GM23338 (cell line): ENCODE results near the gene CD59. TPM values are rescaled to one million over a fixed set of nuclear protein-coding genes. Genes with fewer than 3 reads are reported as not detected.

Experiments
- ATAC-seq: fragments of 200-7000 bp; cut with Tn5 transposase; 3 replicates; pipeline ENCODE4 v1.9.1; 2020
- DNase-seq: peaks from one replicate; pipeline ENCODE4 v3.0.0-alpha.2; 2015; ENCODE audit warnings: low spot score
- H2AFZ ChIP-seq: fragments of 200-600 bp; sonication (generic); 2 replicates; pipeline ENCODE4 v1.8.0; 2016; ENCODE audit warnings: antibody characterized with exemption, mild to moderate bottlenecking, moderate library complexity
- H3F3A ChIP-seq: fragments of 200-600 bp; sonication (generic); replicated peaks from 2 replicates; pipeline ENCODE4 v1.8.0; 2017; ENCODE audit warnings: antibody characterized with exemption, mixed run types, low read depth
- H3K27ac ChIP-seq: fragments of 200-600 bp; sonication (generic); 2 replicates; pipeline ENCODE4 v1.6.1; 2016; ENCODE audit warnings: low read depth
- H3K27me3 ChIP-seq: fragments of 200-600 bp; sonication (generic); 2 replicates; pipeline ENCODE4 v1.8.0; 2016; ENCODE audit warnings: mild to moderate bottlenecking, mixed run types, moderate library complexity; ENCODE audit not compliant: insufficient read depth
- H3K36me3 ChIP-seq: fragments of 200-600 bp; sonication (generic); 2 replicates; pipeline ENCODE4 v1.8.0; 2016; ENCODE audit warnings: mild to moderate bottlenecking; ENCODE audit not compliant: insufficient read depth
- H3K4me1 ChIP-seq: fragments of 200-600 bp; sonication (generic); 2 replicates; pipeline ENCODE4 v1.8.0; 2016; ENCODE audit warnings: mild to moderate bottlenecking, moderate library complexity; ENCODE audit not compliant: insufficient read depth
- H3K4me2 ChIP-seq: fragments of 200-600 bp; sonication (generic); 2 replicates; pipeline ENCODE4 v1.7.1; 2017; ENCODE audit warnings: mixed run types
- H3K4me3 ChIP-seq: fragments of 200-600 bp; sonication (generic); 2 replicates; pipeline ENCODE4 v1.6.1; 2016; ENCODE audit warnings: mixed run types
- H3K79me2 ChIP-seq: fragments of 200-600 bp; sonication (generic); replicated peaks from 2 replicates; pipeline ENCODE4 v1.8.0; 2017; ENCODE audit warnings: mild to moderate bottlenecking; ENCODE audit not compliant: insufficient read depth
- H3K9me2 ChIP-seq: fragments of 200-600 bp; sonication (generic); 2 replicates; pipeline ENCODE4 v1.8.0; 2017; ENCODE audit not compliant: insufficient read depth
- H4K20me1 ChIP-seq: fragments of 200-600 bp; sonication (generic); replicated peaks from 2 replicates; pipeline ENCODE4 v1.8.0; 2017; ENCODE audit warnings: mild to moderate bottlenecking; ENCODE audit not compliant: insufficient read depth
- H3K27ac Mint-ChIP-seq: 2 replicates; pipeline ENCODE4 v1.8.0; 2020; ENCODE audit warnings: inconsistent platforms, mild to moderate bottlenecking, moderate library complexity, mixed read lengths
- H3K27me3 Mint-ChIP-seq: 3 replicates; pipeline ENCODE4 v1.8.0; 2022; ENCODE audit warnings: low read depth, mild to moderate bottlenecking, moderate library complexity, mixed read lengths, inconsistent platforms; ENCODE audit not compliant: insufficient read depth, poor library complexity
- H3K36me3 Mint-ChIP-seq: 3 replicates; pipeline ENCODE4 v1.8.0; 2021; ENCODE audit warnings: low read depth, mild to moderate bottlenecking, inconsistent platforms, moderate library complexity, mixed read lengths
- H3K4me1 Mint-ChIP-seq: 3 replicates; pipeline ENCODE4 v1.8.0; 2020; ENCODE audit warnings: mild to moderate bottlenecking, inconsistent platforms, mixed read lengths
- H3K4me3 Mint-ChIP-seq: 3 replicates; pipeline ENCODE4 v1.8.0; 2021; ENCODE audit warnings: moderate library complexity, mild to moderate bottlenecking, inconsistent platforms, mixed read lengths
- H3K9me3 Mint-ChIP-seq: 3 replicates; pipeline ENCODE4 v1.8.0; 2020; ENCODE audit warnings: moderate library complexity, mild to moderate bottlenecking, inconsistent platforms, mixed read lengths
- CREB1 ChIP-seq: fragments of 250-450 bp; sonication (Bioruptor Pico); IDR thresholded peaks from 2 replicates; pipeline ENCODE4 v1.5.0; 2020; ENCODE audit warnings: low read depth, mild to moderate bottlenecking, moderate library complexity
- EZH2 ChIP-seq: fragments of 200-600 bp; sonication (generic); IDR thresholded peaks from one replicate; pipeline ENCODE4 v1.8.0; 2017; ENCODE audit warnings: antibody characterized with exemption, mild to moderate bottlenecking, low read depth; ENCODE audit not compliant: unreplicated experiment
- EZH2phosphoT487 ChIP-seq: fragments of 200-600 bp; sonication (generic); IDR thresholded peaks from one replicate; pipeline ENCODE4 v1.8.1; 2018; ENCODE audit warnings: antibody characterized with exemption; ENCODE audit not compliant: unreplicated experiment
- JUNB ChIP-seq: IDR thresholded peaks from one replicate; pipeline ENCODE4 v1.6.1; 2016; ENCODE audit warnings: antibody characterized with exemption; ENCODE audit not compliant: unreplicated experiment
- NANOG ChIP-seq: IDR thresholded peaks from 2 replicates; pipeline ENCODE4 v1.6.1; 2016; ENCODE audit warnings: antibody characterized with exemption, borderline replicate concordance
- POLR2AphosphoS5 ChIP-seq: IDR thresholded peaks from 2 replicates; pipeline ENCODE4 v1.6.1; 2016; ENCODE audit warnings: antibody characterized with exemption, low read depth
- STAT1 ChIP-seq: IDR thresholded peaks from one replicate; pipeline ENCODE4 v1.6.1; 2016; ENCODE audit warnings: antibody characterized with exemption; ENCODE audit not compliant: unreplicated experiment
- ZNF114 ChIP-seq: fragments of 250-450 bp; sonication (Bioruptor Pico); IDR thresholded peaks from 2 replicates; pipeline ENCODE4 v1.5.0; 2020; ENCODE audit warnings: mild to moderate bottlenecking, moderate library complexity
- ZNF331 ChIP-seq: fragments of 250-450 bp; sonication (Bioruptor Pico); IDR thresholded peaks from 2 replicates; pipeline ENCODE4 v1.5.0; 2020; ENCODE audit warnings: low read depth, mild to moderate bottlenecking, moderate library complexity
- polyA plus RNA-seq: library from polyadenylated mRNA; unstranded; fragments of >200 nt; fragmentation: Nextera tagmentation; extraction: Ambion mirVana; gene quantifications from 2 replicates; pipeline ENCODE4 v1.2.1, GENCODE V29; 2016
- total RNA-seq: library from RNA; depleted of rRNA; stranded (reverse); fragments of >200 nt; shearing (Covaris generic); gene quantifications from 2 replicates; pipeline ENCODE4 v1.2.3, GENCODE V29; 2014
- TF ChIP-seq, protein P1 (sequence below): IDR thresholded peaks from one replicate; pipeline ENCODE4 v1.6.1; 2018; ENCODE audit warnings: antibody characterized with exemption; ENCODE audit not compliant: unreplicated experiment
- TF ChIP-seq, protein P2 (sequence below): fragments of 250-450 bp; sonication (Bioruptor Pico); IDR thresholded peaks from 2 replicates; pipeline ENCODE4 v1.5.0; 2020; ENCODE audit warnings: mild to moderate bottlenecking, moderate library complexity
- TF ChIP-seq, protein P3 (sequence below), 2 experiments: fragments of 200-600 bp in 1 of 2; sonication (generic) in 1 of 2; conservative IDR thresholded peaks; 2 replicates each; pipeline versions ENCODE4 v1.5.1 to v1.6.1; 2016 to 2017; ENCODE audit warnings: antibody characterized with exemption in 2 of 2, low read depth in 2 of 2, mild to moderate bottlenecking in 2 of 2, moderate library complexity in 1 of 2
- TF ChIP-seq, protein P4 (sequence below): IDR thresholded peaks from 2 replicates; pipeline ENCODE4 v1.6.1; 2016; ENCODE audit warnings: antibody characterized with exemption

Gene CD59
- total and polyA plus RNA-seq, 2 experiments from 2014 or later: 41.5 to 86.6 TPM

DNA sequence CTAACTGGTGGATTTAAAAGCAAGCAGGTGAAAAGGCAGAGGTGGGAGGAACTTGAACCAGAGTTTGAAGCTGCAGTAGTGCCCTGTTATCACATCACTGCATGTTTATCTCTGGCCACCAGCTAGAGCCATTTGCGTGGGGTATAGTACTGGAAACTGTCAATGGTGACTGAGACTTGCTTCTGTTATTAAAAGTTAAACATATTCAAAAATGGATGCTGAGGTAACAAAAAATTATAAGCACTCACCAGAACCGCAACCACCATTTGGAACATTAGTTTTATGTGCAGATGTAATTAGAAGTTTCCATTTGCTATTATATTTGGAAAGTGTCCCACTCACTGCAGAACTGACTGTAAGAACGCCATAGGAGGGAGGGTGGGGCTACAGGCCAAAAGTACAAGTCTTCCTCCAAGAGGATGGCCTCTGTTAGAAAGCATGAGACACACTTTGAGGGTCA lies 1.2 kb upstream of the CD59 start:
- Mint-ChIP-seq H3K36me3 (no peaks in the 10 kb centered on the region), H3K4me1 (peaks cover 19% of the 10 kb centered on the region), H3K9me3 (no peaks in the 10 kb centered on the region), H3K27me3 (peaks cover 14% of the 10 kb centered on the region), H3K27ac (no peak overlapping the region), H3K4me3 (no peak overlapping the region)
- peak overlapping the region; percentile 98; the same call in 1 of the 2 replicates for H3K4me3 ChIP-seq
- peak overlapping the region; percentile 83 for H2AFZ ChIP-seq
- ATAC-seq (no peak), DNase-seq (no peak)
- peaks cover 21% of the 10 kb centered on the region for H3K4me1 ChIP-seq
- no peaks in the 10 kb centered on the region for H3K9me2 ChIP-seq
- TF ChIP-seq EZH2: no peak
- TF ChIP-seq POLR2AphosphoS5: no peak
- TF ChIP-seq, protein P1, sequence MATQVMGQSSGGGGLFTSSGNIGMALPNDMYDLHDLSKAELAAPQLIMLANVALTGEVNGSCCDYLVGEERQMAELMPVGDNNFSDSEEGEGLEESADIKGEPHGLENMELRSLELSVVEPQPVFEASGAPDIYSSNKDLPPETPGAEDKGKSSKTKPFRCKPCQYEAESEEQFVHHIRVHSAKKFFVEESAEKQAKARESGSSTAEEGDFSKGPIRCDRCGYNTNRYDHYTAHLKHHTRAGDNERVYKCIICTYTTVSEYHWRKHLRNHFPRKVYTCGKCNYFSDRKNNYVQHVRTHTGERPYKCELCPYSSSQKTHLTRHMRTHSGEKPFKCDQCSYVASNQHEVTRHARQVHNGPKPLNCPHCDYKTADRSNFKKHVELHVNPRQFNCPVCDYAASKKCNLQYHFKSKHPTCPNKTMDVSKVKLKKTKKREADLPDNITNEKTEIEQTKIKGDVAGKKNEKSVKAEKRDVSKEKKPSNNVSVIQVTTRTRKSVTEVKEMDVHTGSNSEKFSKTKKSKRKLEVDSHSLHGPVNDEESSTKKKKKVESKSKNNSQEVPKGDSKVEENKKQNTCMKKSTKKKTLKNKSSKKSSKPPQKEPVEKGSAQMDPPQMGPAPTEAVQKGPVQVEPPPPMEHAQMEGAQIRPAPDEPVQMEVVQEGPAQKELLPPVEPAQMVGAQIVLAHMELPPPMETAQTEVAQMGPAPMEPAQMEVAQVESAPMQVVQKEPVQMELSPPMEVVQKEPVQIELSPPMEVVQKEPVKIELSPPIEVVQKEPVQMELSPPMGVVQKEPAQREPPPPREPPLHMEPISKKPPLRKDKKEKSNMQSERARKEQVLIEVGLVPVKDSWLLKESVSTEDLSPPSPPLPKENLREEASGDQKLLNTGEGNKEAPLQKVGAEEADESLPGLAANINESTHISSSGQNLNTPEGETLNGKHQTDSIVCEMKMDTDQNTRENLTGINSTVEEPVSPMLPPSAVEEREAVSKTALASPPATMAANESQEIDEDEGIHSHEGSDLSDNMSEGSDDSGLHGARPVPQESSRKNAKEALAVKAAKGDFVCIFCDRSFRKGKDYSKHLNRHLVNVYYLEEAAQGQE: no peak
- no peak for TF ChIP-seq STAT1
- no peak for TF ChIP-seq CREB1 (CRISPR knock-in tag)
- TF ChIP-seq, protein P2, sequence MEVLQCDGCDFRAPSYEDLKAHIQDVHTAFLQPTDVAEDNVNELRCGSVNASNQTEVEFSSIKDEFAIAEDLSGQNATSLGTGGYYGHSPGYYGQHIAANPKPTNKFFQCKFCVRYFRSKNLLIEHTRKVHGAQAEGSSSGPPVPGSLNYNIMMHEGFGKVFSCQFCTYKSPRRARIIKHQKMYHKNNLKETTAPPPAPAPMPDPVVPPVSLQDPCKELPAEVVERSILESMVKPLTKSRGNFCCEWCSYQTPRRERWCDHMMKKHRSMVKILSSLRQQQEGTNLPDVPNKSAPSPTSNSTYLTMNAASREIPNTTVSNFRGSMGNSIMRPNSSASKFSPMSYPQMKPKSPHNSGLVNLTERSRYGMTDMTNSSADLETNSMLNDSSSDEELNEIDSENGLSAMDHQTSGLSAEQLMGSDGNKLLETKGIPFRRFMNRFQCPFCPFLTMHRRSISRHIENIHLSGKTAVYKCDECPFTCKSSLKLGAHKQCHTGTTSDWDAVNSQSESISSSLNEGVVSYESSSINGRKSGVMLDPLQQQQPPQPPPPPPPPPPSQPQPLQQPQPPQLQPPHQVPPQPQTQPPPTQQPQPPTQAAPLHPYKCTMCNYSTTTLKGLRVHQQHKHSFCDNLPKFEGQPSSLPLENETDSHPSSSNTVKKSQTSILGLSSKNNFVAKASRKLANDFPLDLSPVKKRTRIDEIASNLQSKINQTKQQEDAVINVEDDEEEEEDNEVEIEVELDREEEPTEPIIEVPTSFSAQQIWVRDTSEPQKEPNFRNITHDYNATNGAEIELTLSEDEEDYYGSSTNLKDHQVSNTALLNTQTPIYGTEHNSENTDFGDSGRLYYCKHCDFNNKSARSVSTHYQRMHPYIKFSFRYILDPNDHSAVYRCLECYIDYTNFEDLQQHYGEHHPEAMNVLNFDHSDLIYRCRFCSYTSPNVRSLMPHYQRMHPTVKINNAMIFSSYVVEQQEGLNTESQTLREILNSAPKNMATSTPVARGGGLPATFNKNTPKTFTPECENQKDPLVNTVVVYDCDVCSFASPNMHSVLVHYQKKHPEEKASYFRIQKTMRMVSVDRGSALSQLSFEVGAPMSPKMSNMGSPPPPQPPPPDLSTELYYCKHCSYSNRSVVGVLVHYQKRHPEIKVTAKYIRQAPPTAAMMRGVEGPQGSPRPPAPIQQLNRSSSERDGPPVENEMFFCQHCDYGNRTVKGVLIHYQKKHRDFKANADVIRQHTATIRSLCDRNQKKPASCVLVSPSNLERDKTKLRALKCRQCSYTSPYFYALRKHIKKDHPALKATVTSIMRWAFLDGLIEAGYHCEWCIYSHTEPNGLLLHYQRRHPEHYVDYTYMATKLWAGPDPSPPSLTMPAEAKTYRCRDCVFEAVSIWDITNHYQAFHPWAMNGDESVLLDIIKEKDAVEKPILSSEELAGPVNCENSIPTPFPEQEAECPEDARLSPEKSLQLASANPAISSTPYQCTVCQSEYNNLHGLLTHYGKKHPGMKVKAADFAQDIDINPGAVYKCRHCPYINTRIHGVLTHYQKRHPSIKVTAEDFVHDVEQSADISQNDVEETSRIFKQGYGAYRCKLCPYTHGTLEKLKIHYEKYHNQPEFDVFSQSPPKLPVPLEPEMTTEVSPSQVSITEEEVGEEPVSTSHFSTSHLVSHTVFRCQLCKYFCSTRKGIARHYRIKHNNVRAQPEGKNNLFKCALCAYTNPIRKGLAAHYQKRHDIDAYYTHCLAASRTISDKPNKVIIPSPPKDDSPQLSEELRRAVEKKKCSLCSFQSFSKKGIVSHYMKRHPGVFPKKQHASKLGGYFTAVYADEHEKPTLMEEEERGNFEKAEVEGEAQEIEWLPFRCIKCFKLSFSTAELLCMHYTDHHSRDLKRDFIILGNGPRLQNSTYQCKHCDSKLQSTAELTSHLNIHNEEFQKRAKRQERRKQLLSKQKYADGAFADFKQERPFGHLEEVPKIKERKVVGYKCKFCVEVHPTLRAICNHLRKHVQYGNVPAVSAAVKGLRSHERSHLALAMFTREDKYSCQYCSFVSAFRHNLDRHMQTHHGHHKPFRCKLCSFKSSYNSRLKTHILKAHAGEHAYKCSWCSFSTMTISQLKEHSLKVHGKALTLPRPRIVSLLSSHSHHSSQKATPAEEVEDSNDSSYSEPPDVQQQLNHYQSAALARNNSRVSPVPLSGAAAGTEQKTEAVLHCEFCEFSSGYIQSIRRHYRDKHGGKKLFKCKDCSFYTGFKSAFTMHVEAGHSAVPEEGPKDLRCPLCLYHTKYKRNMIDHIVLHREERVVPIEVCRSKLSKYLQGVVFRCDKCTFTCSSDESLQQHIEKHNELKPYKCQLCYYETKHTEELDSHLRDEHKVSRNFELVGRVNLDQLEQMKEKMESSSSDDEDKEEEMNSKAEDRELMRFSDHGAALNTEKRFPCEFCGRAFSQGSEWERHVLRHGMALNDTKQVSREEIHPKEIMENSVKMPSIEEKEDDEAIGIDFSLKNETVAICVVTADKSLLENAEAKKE (CRISPR knock-in tag): no peak
- TF ChIP-seq, protein P3, sequence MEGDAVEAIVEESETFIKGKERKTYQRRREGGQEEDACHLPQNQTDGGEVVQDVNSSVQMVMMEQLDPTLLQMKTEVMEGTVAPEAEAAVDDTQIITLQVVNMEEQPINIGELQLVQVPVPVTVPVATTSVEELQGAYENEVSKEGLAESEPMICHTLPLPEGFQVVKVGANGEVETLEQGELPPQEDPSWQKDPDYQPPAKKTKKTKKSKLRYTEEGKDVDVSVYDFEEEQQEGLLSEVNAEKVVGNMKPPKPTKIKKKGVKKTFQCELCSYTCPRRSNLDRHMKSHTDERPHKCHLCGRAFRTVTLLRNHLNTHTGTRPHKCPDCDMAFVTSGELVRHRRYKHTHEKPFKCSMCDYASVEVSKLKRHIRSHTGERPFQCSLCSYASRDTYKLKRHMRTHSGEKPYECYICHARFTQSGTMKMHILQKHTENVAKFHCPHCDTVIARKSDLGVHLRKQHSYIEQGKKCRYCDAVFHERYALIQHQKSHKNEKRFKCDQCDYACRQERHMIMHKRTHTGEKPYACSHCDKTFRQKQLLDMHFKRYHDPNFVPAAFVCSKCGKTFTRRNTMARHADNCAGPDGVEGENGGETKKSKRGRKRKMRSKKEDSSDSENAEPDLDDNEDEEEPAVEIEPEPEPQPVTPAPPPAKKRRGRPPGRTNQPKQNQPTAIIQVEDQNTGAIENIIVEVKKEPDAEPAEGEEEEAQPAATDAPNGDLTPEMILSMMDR (conservative IDR thresholded peaks at IDR 0.05; ENCODE audit: low read depth in 2 of 2): no peak
- TF ChIP-seq, protein P4, sequence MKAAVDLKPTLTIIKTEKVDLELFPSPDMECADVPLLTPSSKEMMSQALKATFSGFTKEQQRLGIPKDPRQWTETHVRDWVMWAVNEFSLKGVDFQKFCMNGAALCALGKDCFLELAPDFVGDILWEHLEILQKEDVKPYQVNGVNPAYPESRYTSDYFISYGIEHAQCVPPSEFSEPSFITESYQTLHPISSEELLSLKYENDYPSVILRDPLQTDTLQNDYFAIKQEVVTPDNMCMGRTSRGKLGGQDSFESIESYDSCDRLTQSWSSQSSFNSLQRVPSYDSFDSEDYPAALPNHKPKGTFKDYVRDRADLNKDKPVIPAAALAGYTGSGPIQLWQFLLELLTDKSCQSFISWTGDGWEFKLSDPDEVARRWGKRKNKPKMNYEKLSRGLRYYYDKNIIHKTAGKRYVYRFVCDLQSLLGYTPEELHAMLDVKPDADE: no peak
- TF ChIP-seq EZH2phosphoT487: no peak
- no peak for TF ChIP-seq ZNF114 (CRISPR knock-in tag)
- no peak for TF ChIP-seq NANOG
- TF ChIP-seq JUNB: no peak
- TF ChIP-seq ZNF331: no peak
- H3K79me2 ChIP-seq: peaks cover 34% of the 10 kb centered on the region
- H4K20me1 ChIP-seq: peaks cover 19% of the 10 kb centered on the region
- peaks cover 15% of the 10 kb centered on the region for H3K27me3 ChIP-seq
- no peaks in the 10 kb centered on the region for H3K36me3 ChIP-seq
- no peaks in the 10 kb centered on the region; the same call in 1 of the 2 replicates for H3F3A ChIP-seq
- H3K27ac ChIP-seq: no peak overlapping the region
- peak overlapping the region; percentile 100; the same call in 1 of the 2 replicates for H3K4me2 ChIP-seq
